HUDEP-2 (cell line): ENCODE measurements around the gene KIF7.

Experiments
- DNase-seq, 76 experiments: peaks; one replicate each; lab custom pipeline; 2025; ENCODE audit not compliant: unreplicated experiment in 76 of 76; lab: John Stamatoyannopoulos, UW

Gene KIF7

DNA sequence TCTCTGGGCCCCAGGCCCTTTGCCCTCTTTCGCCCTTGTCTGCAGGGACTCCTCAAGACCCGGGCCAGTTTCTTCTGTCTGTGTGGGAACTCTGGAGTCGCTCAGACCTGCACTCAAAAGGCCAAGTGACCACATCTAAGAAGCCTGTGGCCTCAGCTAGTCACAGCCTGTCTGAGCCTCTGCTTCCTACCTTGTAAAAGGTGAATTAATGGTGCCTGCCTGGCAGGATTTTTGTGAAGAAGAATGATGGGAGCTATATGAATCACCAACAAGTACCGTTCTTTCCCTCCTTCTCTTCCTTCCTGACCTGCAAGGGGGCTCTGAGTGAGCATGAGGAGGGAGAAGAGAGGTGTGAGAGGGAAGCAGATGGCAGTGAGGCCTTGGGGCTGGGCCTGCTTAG lies 16.4 kb upstream of the KIF7 start:
- DNase-seq: no peak

DNA sequence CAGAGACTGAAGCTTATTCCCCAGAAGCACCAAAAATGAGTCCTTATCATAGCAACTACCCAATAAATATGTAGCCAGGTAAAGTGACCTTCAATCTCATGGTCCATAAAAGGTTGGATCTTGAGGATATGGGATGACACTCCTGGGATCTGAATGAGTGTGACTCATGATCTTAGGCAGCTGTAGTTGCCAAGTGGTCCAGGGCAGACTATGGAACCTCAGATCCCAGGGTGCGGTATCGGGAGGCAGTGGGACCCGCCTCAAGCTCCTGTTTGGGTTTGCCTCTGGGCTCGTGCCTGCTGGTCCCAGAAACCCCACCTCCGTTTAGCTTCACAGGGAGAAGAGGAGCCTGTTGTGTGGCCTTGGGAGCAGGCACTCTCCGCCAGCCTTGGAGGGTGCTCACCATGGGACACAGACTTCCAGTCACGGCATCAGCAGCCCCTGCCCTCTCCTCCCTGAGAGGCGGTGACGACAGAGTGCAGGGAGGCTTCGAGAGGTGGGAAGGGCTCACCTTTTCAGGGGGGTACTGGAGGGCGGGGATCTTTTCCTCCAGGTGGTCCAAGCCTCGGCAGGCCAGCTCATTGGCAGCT lies 15.8 kb upstream of the KIF7 start:
- no peak for DNase-seq

DNA sequence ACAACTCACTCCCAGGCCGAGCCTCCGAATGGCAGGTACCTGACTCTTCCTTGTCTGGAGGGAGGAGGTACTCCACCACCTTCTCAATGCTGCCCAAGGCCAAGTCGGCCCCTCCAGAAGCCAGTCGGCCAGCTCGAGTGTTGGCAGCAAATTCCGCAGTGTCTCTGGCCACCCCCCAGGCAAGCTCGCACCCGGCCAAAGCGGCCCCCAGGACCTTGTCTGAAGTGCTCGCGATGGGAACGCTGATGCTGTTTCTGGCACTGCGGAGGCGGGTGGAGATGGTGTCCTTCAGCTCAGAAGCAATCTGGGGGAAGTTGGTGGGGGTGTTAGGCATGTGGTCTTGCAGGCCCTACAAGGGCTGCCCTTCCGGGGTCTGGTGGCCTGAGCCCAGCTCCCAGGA lies 14.7 kb upstream of the KIF7 start:
- DNase-seq: no peak

DNA sequence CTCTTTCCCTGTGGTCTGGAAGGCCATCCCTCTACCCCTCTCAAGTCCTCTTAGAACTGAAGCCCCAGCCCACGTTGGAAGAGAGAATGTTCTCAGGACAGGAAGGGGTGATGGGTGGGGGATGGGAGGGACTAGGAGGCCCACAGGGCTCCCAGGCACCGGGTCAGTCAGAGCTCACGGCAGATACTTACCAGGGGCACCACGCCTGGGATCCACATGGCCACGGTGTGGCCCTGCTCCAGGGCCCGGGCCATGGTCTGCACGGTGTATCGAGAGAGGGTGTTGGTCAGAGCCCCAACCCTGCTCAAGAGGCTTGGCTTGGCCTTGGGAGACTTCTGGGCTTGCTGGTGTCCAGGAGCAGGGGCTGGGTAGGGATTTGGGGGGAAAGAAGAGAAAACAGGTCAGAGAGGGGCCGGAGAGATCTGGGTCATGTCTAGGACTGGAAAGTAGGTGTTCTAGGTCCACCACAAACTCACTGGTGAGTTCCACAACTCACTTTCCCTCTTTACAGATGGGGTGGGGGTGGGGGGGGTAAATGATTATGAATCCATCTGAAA lies 14.1 kb upstream of the KIF7 start:
- no peak for DNase-seq

DNA sequence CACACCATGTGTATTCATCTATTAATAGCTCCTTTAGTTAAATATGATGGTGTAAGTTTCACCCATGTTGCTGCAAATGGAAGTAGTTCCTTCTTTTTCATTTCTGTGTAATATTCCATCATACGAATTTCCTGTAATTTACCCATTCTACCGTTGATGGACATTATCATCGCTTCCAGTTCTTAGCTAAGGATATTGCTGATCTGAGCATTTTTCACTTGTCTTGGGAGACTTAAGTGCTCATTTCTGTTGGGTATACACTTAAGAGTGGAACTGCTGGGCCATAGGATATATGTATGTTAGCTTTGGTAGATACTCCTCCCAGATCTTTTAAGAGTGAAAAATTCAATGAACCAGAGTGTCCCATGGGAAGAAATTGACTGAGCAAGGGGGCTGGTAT lies 12.9 kb upstream of the KIF7 start:
- no peak for DNase-seq

DNA sequence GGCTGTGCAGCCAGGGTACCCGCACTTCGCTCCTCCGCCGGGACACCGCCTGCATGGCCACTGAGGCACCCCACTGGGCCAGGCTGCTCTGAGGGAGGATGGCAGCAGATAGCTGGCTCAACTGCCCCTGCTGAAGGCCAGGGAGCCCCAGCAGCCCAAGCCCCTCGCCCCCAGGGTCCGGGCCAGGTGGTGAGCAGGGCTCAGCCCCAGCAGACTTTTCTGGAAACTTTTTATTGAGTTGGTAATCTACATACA lies 12.4 kb upstream of the KIF7 start:
- DNase-seq: no peak

DNA sequence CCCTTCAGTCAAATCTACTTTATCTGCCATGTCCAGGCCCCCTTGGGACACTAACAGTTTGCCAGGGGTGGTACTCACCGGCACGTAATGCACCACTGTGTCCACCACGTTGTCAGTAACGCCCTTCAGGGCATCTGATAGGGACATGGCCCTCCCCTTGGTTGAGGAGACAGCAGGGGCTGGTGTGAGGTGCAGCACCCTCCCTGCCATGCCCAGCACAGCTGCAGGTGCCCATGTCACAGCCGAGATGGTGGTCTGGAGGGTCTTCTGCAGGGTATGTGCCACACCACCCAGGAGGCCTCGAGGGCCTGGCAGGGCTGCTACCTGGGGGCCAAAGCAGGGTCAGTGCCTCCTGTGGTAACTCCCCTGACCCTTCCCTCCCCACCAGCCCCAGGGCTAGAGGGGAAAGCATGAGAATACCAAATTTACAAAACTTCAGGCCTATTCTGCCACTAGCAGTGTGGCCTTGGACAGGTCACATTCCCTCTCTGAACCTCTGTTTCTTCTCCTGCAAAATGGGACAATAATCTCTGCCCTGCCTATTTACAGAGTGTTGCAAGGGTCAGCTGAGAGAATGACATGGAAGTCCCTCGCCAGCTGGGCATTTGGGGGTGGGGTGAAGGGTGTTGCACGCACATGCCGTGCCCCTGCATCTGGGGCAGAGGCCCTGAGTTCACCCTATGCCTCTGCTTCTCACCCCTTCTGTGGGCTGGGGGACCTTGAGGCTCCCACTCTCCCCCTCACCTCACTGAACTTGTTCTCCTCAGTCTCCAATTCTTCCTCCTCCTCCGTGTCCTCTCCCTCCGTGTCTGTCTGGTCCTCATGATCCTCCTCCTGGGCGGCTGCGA lies 11.8 kb upstream of the KIF7 start:
- no peak for DNase-seq

DNA sequence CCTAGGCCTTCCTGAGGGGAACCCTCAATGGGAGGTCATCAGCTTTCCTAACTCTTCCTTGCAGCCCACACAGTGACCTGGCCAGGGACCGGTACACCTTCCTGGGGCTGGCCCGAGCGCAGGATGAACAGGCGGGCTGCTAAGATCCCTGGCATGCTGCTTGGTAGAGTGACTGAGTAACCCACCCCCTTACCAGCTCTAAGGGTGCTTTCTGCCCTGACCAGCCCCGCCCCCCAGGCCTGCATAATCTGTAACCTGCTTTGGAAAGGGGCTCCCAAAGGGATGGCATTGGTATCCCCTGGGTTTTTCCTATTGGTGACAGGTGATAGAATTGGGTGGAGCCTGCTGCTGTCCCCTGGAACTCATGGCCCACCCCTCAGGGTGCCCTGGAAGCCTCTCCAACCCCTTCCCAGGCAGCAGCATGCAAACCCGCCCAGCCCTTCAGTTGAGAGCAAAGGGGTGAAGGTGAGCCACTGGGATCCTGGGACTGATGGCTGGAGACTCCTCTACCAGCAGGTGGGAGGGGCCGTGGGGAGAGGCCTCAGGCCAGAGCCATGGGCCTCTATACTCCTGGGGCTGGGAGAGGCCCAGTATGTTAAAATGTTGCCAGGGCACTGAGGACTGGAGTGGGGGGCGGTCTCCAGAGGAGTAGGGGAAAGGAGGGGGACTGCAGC lies 11.1 kb upstream of the KIF7 start:
- DNase-seq: no peak

DNA sequence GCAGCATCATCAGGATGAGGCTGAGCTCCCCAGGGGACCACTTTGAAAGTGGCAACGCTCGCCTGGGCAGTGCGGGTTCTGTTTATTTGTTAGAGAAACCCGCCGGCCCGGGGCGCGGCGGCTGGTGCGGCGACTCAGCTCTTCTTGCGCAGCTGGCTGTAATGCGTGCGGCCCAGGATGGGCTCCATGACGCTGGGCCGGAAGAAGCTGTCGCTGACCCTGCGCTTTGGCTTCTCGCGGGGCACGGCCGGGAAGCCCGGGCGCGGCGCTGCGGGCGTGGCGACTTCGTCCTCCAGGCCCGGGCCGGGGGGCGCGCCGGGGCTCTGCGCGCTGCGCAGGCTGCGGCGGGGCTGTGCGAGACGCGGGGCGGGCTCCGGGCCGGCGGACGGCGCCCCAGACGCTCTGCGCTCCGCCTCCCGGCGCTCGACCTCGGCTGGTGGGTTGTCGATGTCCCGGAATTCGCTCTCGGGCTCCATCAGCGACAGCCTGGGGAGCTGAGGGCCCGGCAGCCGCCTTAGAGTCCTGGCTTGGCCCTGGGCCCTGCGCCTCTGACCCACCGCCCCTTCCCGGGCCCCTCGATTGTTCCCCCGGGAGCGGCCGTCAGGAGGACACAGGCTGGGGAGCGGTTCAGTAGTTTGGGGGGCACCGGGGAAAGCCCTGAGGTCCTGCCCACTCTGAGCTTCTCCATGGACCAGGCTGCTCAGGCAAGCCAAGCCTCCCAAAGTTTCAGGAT lies 10.3 kb upstream of the KIF7 start:
- DNase-seq: no peak

DNA sequence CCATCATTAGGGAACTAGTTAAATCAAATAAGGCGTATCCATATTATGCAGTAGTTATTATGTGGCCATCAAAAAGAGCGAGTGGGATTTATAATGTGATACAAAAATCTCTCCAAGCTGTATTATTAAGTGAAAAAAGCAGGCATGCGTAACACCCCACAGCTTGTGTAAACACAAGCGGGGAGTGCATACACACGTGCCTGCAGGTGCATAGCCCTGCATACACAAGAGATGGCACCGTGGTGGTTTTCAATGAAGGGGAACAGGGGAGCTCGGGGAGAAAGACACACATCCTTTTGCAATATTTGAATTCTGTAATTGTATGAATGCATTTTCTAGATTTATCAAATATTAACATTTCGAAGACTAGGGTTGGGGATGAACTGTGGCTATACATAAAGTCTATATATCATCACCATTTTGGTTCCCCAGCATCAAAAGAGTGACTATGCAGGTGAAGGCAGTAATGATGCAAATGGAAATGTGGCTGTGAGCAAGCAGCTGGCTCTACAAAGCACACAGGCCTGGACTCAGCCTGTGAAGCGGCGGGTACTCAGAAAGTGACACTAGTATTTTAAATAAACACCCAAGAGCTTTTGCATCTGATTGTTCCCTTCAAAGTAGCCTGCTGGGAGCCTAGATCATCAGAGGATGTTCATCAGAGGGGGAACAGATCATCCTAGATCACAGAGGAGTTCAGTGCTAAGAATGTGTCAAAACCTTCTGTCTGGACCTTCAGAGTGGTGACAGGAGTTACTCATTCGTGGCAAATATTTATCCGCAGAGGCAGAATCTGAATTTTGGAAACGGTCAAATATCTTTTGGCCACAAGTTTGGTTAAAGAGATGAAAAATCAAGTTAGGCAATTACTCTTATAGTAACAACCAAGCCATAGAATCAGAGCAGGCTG lies 9.4 kb upstream of the KIF7 start:
- no peak for DNase-seq

DNA sequence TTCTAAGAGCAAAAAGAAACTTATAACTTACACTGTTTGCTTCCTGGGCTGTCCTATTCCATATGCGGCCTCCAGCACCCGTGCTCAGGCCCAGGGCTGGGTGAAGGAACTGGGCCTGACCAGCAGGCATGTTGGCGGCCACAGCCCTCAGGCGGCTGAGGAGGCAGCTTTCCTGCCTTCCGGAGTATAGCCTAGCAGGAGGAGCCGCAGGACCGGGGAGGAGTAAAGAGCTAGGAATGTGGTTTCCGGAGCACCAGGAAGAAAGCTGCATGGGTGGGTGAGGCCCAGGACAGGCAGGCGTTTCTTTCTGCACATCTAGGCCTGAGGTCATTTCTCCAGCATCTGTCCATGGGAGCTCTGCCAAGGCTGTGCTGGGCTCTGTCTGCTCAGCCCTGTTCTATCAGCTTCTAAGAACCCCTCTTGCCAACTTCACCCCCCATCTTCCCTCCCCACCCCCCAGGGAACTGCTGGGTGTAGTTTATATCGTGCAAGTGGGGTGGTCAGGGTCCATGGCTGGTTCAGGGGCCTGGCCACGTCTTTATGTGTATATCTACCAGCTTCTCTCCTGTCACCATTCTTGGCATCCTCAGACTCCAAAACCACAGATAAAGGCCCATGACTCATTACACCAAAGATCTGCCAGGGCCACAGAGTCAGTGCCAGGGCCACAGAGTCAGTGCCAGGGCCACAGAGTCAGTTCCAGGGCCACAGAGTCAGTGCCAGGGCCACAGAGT lies 7.8 kb upstream of the KIF7 start:
- DNase-seq: peak in 1 of 76 experiments; percentile 11

DNA sequence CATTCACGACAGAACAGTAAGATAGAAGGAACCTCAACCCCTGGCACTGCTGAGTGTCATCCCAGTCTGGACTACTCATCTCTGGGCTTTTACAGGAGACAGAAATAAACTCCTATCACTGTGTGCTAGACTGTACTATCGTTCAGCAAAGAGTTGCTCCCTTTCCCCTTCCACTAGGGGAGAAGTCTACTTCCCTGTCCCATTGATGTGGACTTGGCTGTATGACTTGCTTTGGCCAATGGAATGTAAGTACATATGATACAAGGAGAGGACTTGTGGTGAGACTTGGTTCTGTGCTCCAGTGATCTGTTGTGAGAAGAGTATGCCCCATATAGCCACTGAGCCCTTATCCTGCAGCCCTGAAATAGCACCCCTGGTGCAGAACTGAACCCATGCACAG lies 5.3 kb upstream of the KIF7 start:
- DNase-seq: no peak

DNA sequence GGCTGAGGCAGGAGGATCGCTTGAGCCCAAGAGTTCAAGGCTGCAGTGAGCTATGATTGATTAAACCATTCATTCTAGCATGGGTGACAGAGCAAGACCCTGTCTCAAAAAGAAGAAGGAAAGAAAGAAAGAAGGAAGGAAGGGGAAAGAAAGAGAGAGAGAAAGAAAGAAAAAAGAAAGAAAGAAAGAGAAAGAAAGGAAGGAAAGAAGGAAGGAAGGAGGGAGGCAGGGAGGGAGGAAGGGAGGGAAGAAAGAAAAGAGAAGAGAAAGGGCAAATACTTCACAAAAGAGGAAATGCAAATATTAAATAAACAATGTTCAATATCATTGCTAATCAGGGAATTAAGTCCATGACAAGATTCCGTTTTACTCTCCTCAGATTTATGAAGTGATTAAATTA lies 4.0 kb upstream of the KIF7 start:
- no peak for DNase-seq

DNA sequence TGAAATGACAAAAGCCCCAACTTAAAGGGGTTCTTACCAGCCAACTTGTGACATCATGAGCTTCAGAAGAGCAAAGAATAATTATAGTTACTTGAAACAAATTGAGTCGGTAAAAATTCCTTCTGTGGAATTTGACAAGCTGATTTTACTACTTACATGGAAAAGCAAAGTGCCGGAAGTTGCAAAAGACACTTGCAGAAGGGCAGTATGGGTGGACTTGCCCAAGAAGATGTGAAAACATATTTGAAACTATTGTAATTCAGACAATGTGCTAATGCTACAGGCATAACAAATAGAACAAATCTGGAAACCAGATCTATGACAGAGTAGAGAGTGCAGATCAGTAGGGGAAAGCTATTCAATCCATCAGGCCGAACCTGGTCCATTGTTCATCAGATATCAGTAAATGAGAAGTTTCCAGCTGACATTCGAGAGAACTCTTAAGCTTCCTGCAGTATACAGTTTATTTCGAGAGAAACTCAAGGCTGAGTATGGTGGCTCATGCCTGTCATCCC lies 2.5 kb upstream of the KIF7 start:
- DNase-seq: no peak

DNA sequence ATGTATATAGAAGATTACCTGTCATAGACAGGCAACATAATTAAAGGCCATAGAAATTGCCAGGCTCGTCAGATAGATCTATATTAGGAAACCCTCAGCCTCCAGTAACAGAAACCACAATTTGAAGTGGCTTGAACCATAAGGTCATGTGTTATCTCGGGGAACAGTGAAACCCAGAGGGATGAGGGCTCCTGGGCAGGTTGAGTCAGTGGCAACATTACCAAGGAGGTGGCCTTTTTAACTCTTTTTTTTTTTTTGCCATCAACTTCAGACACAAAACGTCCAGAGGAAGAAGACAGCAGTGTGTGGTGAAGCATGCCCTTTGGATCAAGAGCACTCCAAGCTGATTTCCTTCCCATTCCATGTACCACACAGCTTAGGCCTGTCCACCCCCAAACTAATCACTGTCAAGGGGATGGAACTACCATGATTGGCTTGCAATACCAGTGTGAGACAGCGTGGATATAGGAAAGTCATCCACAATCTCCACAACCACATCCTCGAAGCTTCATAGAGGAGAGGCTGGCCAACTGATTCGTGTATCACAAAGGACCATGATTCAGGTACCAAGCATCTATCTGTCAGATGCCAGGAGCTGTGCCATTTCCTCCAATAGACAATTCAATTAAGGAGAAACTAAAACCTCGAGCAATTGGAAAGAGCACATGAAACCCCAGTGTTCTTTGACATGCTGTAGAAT lies 999 bp upstream of the KIF7 start:
- no peak for DNase-seq

DNA sequence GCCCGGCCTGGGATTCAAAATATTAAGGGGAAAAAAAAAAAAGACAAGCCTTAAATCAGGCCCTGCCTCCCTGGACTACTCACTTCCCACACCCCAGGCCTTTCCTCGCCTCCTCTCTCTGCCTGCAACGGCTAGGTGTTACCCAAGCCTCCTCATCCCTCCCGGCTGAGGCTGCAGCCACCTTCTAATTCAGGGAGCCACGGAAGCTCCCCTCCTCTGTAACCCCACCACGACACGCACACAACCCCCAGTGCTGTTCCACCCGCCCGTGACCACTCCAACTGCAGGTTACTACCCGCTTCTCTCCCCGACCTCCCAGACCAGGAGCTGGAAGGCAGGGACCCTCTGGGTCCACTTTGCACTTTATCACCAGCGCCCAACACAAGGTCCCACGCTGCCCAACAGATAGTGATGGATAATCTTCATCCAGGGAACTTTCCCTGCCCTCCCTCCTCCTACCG lies 936 bp downstream of the KIF7 start:
- no peak for DNase-seq

DNA sequence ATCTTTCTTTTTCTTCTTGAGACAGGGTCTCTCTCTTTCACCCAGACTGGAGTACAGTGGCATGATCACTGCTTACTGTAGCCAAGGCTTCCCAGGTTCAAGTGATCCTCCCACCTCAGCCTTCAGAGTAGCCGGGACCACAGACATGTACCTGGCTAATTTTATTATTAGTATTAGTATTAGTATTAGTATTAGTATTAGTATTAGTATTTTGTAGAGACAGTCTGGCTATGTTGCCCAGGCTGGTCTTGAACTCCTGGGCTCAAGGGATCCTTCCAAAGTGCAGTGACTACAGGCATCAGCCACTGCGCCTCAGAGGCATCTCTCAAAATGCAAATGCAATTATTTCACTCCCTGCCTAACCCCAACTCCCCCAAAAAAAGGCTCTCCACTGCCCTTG lies 1.7 kb downstream of the KIF7 start:
- DNase-seq: no peak

DNA sequence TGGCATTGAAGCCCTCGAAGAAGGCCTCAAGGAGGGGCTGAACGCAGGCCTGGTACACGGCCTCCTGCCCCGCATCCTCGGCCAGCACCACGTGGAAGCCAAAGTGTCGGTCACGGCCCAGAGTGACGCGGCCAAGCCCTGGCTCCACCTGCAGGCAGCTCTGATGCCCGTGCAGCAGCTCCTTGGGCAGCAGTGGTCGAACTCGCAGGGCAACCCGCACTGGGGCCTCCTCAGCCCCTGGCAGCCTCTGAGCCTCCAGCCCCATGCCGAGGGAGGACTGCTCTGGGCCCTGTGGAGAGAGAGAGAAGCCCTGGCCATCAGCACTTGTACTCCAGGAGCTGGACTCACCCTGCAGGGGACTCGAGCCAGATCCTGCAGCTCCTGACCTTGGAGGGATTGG lies 2.6 kb downstream of the KIF7 start:
- DNase-seq: no peak

DNA sequence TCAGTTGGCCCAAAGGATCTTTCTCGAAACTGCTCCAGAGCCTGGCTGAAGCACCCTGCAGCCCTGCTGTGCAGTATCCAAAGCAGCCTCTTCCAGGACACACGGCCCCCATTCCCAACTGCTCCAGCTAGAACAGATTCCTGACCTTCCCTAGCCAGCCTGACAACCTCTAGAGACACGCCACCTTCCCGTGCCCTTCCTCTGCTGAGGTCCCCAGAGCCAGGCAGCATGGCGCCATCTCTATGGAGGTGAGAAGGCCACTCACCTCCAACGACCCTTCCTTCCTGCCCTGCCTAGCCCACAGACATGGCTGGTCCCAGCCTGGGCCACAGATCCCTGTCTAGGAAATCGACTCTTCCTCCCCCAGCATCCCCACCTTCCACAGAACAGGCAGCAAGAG lies 3.1 kb downstream of the KIF7 start:
- no peak for DNase-seq
